Skin epidermis (tissue), 12 donors: ENCODE measurements around the gene CNPY1.
"Not testable (repeated sequence)": the region's sequence is repeated elsewhere in the genome, so short reads cannot be mapped to it uniquely, and the experiment has no call there.

Experiments
- H3K27ac ChIP-seq, 21 experiments: fragments of 200-600 bp; sonication (generic) in 11 of 21; one replicate each; pipeline ENCODE4 v1.5.0; 2020; ENCODE audit warnings: mild to moderate bottlenecking in 3 of 21, inconsistent platforms in 2 of 21, moderate library complexity in 2 of 21
- H3K4me3 ChIP-seq, 7 experiments: fragments of 200-600 bp; sonication (generic) in 2 of 7; one replicate each; pipeline ENCODE4 v1.5.0; 2020; ENCODE audit warnings: inconsistent platforms in 2 of 7, mild to moderate bottlenecking in 2 of 7, moderate library complexity in 1 of 7

The CNPY1 gene

GRCh38 chr7:155540553-155540952, 5.8 kb downstream of the CNPY1 start:
- Histone ChIP-seq H3K4me3 (no peak overlapping the region), H3K27ac (no peak overlapping the region)

GRCh38 chr7:155538293-155538692, 8.1 kb downstream of the CNPY1 start:
- Histone ChIP-seq H3K27ac (no peak overlapping the region), H3K4me3 (no peak overlapping the region)

GRCh38 chr7:155536451-155536850, 9.9 kb downstream of the CNPY1 start:
- Histone ChIP-seq H3K27ac (no peak overlapping the region), H3K4me3 (no peak overlapping the region)

- H3K27ac ChIP-seq = no peak overlapping the region
- no peak overlapping the region for H3K4me3 ChIP-seq
These were observed 11.7 kb downstream of the CNPY1 start for GRCh38 chr7:155534691-155535090.

- H3K4me3 ChIP-seq = no peak overlapping the region
- H3K27ac ChIP-seq = no peak overlapping the region
These were observed 12.3 kb downstream of the CNPY1 start for GRCh38 chr7:155533827-155534690.

GRCh38 chr7:155533120-155533826, 13.1 kb downstream of the CNPY1 start:
- Histone ChIP-seq H3K4me3 (peak overlapping the region in 1 of 7 experiments; percentile 5), H3K27ac (no peak overlapping the region)

- no peak overlapping the region for H3K27ac ChIP-seq
- H3K4me3 ChIP-seq = peak overlapping the region in 1 of 7 experiments; percentile 5
These were observed 13.6 kb downstream of the CNPY1 start for GRCh38 chr7:155532792-155533119.

GRCh38 chr7:155531681-155532080, 14.7 kb downstream of the CNPY1 start:
- Histone ChIP-seq H3K27ac (no peak overlapping the region), H3K4me3 (no peak overlapping the region)

GRCh38 chr7:155530601-155531000, 15.8 kb downstream of the CNPY1 start:
- no peak overlapping the region for H3K27ac ChIP-seq
- H3K4me3 ChIP-seq = no peak overlapping the region

- no peak overlapping the region for H3K4me3 ChIP-seq
- H3K27ac ChIP-seq = no peak overlapping the region
These were observed 16.5 kb downstream of the CNPY1 start for GRCh38 chr7:155529845-155530244.

GRCh38 chr7:155529346-155529745, 17.0 kb downstream of the CNPY1 start:
- Histone ChIP-seq H3K4me3 (no peak overlapping the region), H3K27ac (no peak overlapping the region)

- Histone ChIP-seq H3K4me3 (no peak overlapping the region), H3K27ac (no peak overlapping the region)
These were observed 18.7 kb downstream of the CNPY1 start for GRCh38 chr7:155527664-155528063.

GRCh38 chr7:155526225-155526624, 20.1 kb downstream of the CNPY1 start:
- Histone ChIP-seq H3K4me3 (no peak overlapping the region), H3K27ac (no peak overlapping the region)

GRCh38 chr7:155524018-155524556, 22.3 kb downstream of the CNPY1 start:
- H3K27ac ChIP-seq = no peak overlapping the region
- no peak overlapping the region for H3K4me3 ChIP-seq

- Histone ChIP-seq H3K4me3 (no peak overlapping the region), H3K27ac (no peak overlapping the region)
These were observed 23.1 kb downstream of the CNPY1 start for GRCh38 chr7:155523168-155523675.

GRCh38 chr7:155521743-155522398, 24.5 kb downstream of the CNPY1 start:
- Histone ChIP-seq H3K4me3 (no peak overlapping the region), H3K27ac (no peak overlapping the region)

- Histone ChIP-seq H3K4me3 (no peak overlapping the region), H3K27ac (no peak overlapping the region)
These were observed 25.2 kb downstream of the CNPY1 start for GRCh38 chr7:155521007-155521742.

GRCh38 chr7:155520114-155520513, 26.2 kb downstream of the CNPY1 start:
- no peak overlapping the region for H3K4me3 ChIP-seq
- H3K27ac ChIP-seq = no peak overlapping the region

- not testable (repeated sequence) for H3K4me3 ChIP-seq
These were observed 27.0 kb downstream of the CNPY1 start for GRCh38 chr7:155519358-155519757.

GRCh38 chr7:155518633-155519032, 27.7 kb downstream of the CNPY1 start:
- Histone ChIP-seq H3K27ac (no peak overlapping the region), H3K4me3 (no peak overlapping the region)

More at GRCh38 chr7:155519358-155519757, 27.0 kb downstream of the CNPY1 start:
- not testable (repeated sequence) for H3K27ac ChIP-seq
